ENCODE measurements around the gene TMA7. TPM values are rescaled to one million over a fixed set of nuclear protein-coding genes. Genes with fewer than 3 reads are reported as not detected.

Gene TMA7
- total and polyA plus RNA-seq, 2 donors (not counting 3 experiments of a cell fraction or from before 2014, with no cell fraction given), result 137 to 306 TPM

DNA sequence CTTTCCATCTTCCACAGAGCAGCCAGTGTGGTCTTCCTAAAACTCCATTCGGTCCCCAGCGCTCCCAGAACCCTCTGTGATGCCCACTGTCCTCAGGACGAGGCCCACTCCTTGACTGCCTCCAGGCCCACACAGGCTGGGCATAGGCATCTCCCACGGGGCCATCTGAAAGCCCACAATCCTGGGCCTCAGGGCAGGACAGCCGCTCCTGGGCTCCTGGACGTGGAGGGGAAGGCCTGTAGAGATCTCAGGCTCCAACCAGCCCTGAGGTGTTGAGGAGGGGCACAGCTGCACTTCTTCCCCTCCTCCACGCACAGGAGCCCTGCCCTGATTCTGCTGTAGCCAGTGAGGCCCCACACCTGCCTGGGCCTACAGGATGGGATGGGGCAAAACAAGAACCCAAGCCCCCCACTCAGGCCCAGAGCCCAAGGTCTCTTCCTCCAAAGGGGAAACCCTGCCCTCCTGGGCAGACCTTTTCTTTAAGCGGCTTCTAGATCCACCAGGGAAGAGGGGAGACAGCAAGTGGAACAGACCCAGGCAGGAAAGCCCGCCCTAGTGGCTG lies 38.0 kb downstream of the TMA7 start:
- CTCF ChIA-PET, result no interaction called here
- TF ChIP-seq EZH2 (IDR thresholded peaks at IDR 0.05; ENCODE audit: borderline replicate concordance, low read depth, low read length, severe bottlenecking), result no peak
- no peak for TF ChIP-seq JUN (IDR thresholded peaks at IDR 0.05; ENCODE audit: borderline replicate concordance, insufficient read depth, insufficient read length, low read depth)
- TF ChIP-seq, protein P1, sequence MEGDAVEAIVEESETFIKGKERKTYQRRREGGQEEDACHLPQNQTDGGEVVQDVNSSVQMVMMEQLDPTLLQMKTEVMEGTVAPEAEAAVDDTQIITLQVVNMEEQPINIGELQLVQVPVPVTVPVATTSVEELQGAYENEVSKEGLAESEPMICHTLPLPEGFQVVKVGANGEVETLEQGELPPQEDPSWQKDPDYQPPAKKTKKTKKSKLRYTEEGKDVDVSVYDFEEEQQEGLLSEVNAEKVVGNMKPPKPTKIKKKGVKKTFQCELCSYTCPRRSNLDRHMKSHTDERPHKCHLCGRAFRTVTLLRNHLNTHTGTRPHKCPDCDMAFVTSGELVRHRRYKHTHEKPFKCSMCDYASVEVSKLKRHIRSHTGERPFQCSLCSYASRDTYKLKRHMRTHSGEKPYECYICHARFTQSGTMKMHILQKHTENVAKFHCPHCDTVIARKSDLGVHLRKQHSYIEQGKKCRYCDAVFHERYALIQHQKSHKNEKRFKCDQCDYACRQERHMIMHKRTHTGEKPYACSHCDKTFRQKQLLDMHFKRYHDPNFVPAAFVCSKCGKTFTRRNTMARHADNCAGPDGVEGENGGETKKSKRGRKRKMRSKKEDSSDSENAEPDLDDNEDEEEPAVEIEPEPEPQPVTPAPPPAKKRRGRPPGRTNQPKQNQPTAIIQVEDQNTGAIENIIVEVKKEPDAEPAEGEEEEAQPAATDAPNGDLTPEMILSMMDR (IDR thresholded peaks at IDR 0.05; ENCODE audit: extremely low read depth in 1 of 2, insufficient read depth in 1 of 2, low read depth in 1 of 2, low read length in 2 of 2), result no peak
- TF ChIP-seq POLR2AphosphoS5 (IDR thresholded peaks at IDR 0.05; ENCODE audit: insufficient read depth, low read depth, low read length), result no peak
- no peak for TF ChIP-seq GATA2 (IDR thresholded peaks at IDR 0.05; ENCODE audit: insufficient read depth, insufficient read length, low read depth, low read length)

More for the DNA sequence above, 38.0 kb downstream of the TMA7 start:
- no TSS peak for BruUV-seq (replicated peaks)
- no peak for FAIRE-seq
- Histone ChIP-seq H3K9me3 (replicated peaks; ENCODE audit: control insufficient read depth, insufficient read depth, low read length) (no peaks in the 10 kb centered on the region), H3K79me2 (ENCODE audit: control insufficient read depth, insufficient read depth, low read length) (no peaks in the 10 kb centered on the region), H3K9ac (replicated peaks; ENCODE audit: extremely low read depth, insufficient read depth, low read length) (no peak overlapping the region), H3K4me2 (ENCODE audit: insufficient read depth, low read length) (no peak overlapping the region), H3K4me1 (ENCODE audit: control insufficient read depth, extremely low read depth, insufficient read depth, low read length) (peaks cover 5% of the 10 kb centered on the region), H2AFZ (ENCODE audit: low read depth, low read length) (no peak overlapping the region), H3K27me3 (ENCODE audit: control insufficient read depth in 2 of 2, insufficient read depth in 2 of 2, low read length in 2 of 2) (no peaks in the 10 kb centered on the region), H3K9me1 (replicated peaks; ENCODE audit: control insufficient read depth, extremely low read depth, insufficient read depth, low read length) (no peaks in the 10 kb centered on the region), H4K20me1 (replicated peaks; ENCODE audit: control insufficient read depth, extremely low read depth, insufficient read depth, low read length) (no peaks in the 10 kb centered on the region), H3K36me3 (ENCODE audit: control insufficient read depth in 2 of 2, extremely low read depth in 1 of 2, insufficient read depth in 2 of 2, low read length in 2 of 2) (peaks cover 0 to 9% of the 10 kb centered on the region in 2 experiments), H3K4me3 (replicated peaks in 1 of 3; ENCODE audit: insufficient read depth in 1 of 3, low read depth in 1 of 3, low read length in 3 of 3) (no peak overlapping the region), H3K27ac (ENCODE audit: insufficient read depth, low read depth, low read length) (no peak overlapping the region)
- dilution Hi-C loops (cut with MboI; ENCODE audit: extremely low pct_ligation_motif_present, low sequenced_read_pairs) (no loop called here), intact Hi-C loops (cut with micrococcal nuclease) (no loop called here)
- DNase-seq (ENCODE audit: low read depth, low spot score), result no peak
- POLR2A ChIA-PET, result no interaction called here

All from endothelial cell of umbilical vein (primary cell).